ENCODE measurements around the gene TELO2.

TELO2 gene

GRCh38 chr16:1556254-1556653 is 63.1 kb downstream of the TELO2 start:
- DNase-seq = no peak

- no peak for DNase-seq
These were observed 63.9 kb downstream of the TELO2 start for GRCh38 chr16:1557074-1557473.

GRCh38 chr16:1557576-1557975 is 64.4 kb downstream of the TELO2 start:
- no peak for DNase-seq

GRCh38 chr16:1559446-1559975 is 66.4 kb downstream of the TELO2 start:
- no peak for DNase-seq

Measured in right kidney (tissue), 1 donor.